Measurements from ENCODE around the gene IL22.

Gene IL22

GRCh38 chr12:68198507-68199086 is 54.8 kb downstream of the IL22 start:
- TF ChIP-seq GATA3 (IDR thresholded peaks at IDR 0.05; ENCODE audit: low read depth, low read length) (no peak), GATA2 (IDR thresholded peaks at IDR 0.05; ENCODE audit: low read depth, low read length) (no peak)

Measured in SH-SY5Y (cell line).